ENCODE data around the gene PET117.
"Not testable (repeated sequence)": the region's sequence is repeated elsewhere in the genome, so short reads cannot be mapped to it uniquely, and the experiment has no call there.

Gene PET117, protein sequence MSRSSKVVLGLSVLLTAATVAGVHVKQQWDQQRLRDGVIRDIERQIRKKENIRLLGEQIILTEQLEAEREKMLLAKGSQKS

DNA sequence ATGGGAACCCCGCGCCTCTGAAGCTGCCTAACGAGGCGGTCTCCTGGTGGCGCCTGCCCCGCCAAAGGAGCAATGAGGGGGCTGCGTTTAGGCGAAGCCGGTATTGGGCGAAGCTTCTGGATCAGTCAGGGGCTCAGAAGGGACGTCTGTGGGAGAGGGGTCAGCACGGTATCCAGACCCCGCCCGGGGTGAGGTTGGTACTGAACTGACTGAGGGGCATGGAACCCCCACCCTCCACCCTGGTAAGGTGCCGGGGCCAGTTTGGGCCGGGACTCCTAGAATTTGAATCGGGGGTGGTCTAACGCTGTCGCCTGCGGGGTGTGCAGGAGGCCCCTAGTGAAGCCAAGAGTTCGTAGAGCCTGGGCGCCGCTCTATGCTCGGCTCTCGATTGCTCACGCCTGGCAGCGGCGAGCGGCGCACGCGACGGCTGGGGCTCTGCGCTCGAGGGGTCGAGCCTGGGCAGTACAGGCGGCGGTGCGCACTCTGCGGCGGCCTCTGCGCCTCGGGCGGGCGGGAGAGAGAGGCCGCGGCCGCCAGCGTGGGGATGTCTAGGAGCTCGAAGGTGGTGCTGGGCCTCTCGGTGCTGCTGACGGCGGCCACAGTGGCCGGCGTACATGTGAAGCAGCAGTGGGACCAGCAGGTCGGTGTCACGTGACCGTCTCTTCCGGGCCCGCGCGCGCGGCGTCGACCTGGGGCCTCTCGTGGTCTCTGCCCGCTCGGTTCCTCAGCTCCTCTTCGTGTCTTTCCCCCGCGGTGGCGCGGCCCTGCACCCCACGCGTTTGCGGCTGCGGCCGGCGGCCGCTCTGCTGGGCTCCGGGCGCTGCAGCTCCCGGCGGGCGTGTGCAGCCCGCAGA is at the start of gene PET117, which contains the start of gene KAT14:
Gene PET117 (plus strand): TSS at position 452 of the 854 bp plus-strand sequence. CDS start 93 bp downstream, at position 545.
Gene KAT14 (plus strand): TSS at position 452 of the 854 bp plus-strand sequence. CDS start 4,798 bp downstream, outside the sequence.
- peak; percentile 92 for DNase-seq

- DNase-seq = not testable (repeated sequence)
These were observed 49.4 kb upstream of the PET117 start for GRCh38 chr20:18088298-18088697.

GRCh38 chr20:18088841-18089240 is 48.8 kb upstream of the PET117 start:
- DNase-seq = not testable (repeated sequence)

DNA sequence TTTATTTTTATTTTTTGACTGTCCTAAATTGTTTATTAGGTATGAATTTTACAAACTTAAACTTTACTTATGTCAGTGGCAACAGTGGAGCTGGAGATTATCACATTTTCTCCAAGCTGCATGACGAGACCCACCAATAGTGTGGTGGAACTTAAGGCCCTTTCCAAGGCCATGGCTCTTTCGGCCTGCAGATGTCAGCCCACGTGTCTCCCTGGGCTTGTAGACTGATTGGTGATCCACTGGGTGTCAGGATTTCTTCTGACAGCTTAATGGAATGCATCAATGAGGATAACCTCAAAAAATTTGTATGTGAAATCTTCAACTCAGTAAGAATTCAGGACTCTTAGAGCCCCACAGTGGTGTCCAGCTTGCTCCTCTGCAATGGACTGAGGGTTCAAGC is 47.6 kb upstream of the PET117 start:
- DNase-seq = no peak

DNA sequence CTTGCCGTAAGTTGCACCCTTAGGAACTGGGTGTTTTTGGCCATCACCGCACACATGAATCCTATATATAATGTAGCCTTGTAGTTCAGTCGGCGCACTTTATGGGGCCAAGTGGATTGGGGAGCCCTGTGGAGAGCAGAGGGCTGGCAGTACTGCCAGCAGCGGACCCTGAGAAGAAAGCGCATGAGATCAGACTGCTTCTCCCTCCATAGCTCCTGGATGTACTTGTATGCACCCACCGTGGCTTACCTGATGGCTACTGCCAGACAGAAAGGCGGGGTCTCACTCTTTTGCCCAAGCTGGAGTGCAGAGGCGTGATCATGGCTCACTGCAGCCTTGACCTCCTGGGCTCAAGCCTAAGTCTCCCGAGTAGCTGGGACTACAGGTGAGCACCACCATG is 47.2 kb upstream of the PET117 start:
- DNase-seq = no peak

- no peak for DNase-seq
These were observed 46.0 kb upstream of the PET117 start for GRCh38 chr20:18091623-18092022.

DNA sequence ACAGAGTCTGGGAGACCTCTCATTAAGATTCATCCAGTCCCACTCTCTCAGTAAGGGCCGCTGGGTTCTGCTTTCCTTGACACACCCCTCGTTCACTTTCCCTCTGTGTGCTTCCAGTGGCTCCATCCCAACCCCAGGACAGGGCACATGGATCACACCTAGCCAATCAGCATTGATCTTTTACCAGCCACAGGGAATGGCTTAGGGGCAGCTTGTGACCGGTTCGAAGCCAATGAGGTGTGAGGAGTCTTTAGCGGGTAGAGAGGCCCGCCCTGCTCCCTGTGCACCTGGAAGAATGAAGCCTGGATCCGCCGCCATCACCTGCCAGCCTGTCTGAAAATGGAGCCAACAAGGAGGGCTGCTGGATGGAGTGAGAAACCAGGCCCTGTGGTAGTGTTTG is 44.8 kb upstream of the PET117 start:
- DNase-seq = no peak

DNA sequence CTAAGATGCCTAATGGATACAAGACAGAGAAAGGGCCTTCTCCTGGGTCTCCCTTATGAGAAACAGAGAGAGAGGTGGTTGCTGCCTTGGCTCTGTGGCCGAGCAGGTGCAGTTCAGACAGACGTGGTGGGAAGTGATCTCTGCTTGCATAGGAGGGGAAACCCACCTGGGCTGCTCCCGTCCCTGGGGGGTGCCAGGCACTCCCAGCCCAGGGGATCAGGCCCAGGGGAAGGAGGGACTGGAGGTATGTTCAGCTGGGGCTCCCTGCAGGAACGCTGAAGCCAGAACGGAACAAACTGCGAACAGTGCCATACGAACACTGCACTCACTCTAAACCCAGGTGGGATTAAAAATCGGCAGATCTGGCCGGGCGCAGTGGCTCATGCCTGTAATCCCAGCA is 44.3 kb upstream of the PET117 start:
- no peak for DNase-seq

DNA sequence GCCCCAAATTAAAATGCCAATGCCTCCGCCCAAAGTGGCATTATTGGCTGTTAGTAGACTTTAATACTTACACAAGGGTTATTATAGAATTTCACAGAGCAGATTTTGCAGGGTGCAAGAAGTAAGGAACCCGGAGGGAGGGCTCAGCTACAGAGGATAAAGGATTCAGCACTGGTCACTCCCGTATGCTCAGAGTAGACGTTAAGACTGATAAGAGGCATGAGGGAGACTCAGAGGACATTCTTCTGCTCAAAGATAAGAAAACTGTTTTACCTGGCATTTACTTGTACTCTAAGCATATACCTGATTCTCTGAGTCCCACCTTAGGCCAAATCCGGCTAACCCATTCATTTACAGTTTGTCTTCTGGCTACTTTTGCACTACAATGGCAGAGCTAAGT is 43.5 kb upstream of the PET117 start:
- no peak for DNase-seq

- DNase-seq = not testable (repeated sequence)
These were observed 37.1 kb upstream of the PET117 start for GRCh38 chr20:18100569-18100968.

DNA sequence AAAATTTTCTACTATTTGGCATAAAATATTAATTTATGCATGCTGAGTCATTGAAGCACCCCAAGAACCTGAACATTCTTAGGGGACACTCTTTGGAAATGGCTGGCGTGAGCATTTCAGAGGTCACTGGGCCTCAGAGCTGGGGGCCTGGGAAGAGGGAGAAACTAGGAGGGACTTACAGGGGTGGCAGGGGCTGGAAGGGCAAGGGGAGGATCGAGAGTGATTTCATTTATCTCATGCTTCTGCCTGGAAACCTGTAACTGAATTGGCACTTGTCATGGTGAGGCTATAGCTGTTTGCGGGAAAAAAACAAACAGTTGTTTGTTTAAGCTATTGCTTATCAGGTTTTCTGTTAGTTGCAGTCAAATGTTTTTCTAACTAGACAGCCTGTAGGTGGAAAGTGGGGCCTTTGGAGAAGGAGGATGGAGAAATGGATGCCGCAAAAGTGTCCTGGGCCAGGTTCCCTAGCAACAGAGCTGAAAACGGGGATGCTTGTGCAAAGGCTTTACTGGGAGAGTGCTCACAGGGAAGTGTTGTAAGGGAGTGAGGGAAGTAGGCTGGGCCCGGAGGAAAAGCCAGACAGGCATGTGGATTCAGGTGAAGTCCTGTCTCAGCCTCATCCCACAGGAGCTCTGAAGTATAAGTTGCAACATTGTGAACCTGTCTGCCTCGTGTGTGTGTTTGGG is 36.4 kb upstream of the PET117 start:
- no peak for DNase-seq

GRCh38 chr20:18103497-18103896 is 34.2 kb upstream of the PET117 start:
- DNase-seq = no peak

DNA sequence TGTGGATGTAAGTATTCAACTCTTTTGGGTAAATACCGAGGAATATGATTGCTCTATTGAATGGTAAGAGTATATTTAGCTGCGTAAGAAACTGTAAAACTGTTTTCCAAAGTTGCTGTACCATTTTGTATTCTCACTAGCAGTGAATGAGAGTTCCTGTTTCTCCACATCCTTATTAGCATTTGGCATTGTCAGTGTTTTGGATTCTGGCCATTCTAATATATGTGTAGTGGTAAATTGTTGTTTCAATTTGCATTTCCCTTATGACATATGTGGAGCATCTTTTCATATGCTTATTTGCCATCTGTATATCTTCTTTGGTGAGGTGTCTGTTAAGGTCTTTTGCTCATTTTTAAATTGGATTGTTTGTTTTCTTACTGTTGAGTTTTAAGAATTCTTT is 29.3 kb upstream of the PET117 start:
- DNase-seq = no peak

DNA sequence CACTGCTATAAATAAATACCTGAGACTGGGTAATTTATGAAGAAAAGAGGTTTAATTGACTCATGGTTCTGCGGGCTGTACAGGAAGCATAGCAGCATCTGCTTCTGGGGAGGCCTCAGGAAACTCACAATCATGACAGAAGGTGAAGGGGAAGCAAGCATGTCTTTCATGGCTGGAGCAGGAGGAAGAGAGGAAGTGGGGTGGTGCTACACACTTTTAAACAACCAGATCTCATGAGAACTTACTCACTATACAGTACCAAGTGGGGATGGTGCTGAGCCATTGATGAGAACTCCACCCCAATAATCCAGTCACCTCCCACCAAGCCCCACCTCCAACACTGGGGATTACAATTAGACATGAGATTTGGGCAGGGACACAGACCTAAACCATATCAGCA is 9.1 kb upstream of the PET117 start:
- peak; percentile 42 for DNase-seq

DNA sequence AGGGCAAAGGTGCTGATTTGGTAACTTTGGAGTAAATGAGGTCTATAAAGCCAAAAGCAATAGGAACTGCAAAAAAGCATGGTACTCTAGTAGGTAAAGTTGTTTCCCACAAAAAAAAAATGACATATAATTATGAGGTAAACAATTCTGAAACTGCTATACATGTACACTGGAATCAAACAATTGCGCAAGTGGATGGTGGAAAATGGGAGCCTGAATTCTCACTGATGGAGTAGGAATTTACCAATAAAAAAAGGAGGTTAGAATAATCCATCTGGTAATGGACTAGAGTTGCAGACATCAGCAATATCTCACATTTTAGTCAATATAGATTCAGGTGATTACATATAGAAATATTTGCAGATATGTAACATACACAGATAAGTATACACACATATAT is 5.0 kb upstream of the PET117 start:
- no peak for DNase-seq

- DNase-seq = no peak
These were observed 3.7 kb upstream of the PET117 start for GRCh38 chr20:18133962-18134361.

DNA sequence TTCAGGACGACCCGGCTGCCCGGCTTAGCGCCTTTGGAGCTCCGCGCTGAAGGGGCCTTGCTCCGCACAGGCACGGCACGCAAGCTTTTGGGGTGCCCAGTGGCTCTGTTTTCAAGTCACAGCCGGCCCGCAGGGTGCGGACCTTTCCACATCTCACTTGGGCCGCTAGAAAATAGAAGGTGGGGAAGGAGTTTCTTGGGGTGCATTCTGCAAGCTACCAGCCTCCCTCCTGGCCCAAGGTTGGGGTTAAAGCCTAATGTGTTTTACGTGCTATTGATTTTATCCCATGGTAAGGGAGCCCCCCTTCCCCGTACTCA is 561 bp downstream of the PET117 start:
- no peak for DNase-seq

DNA sequence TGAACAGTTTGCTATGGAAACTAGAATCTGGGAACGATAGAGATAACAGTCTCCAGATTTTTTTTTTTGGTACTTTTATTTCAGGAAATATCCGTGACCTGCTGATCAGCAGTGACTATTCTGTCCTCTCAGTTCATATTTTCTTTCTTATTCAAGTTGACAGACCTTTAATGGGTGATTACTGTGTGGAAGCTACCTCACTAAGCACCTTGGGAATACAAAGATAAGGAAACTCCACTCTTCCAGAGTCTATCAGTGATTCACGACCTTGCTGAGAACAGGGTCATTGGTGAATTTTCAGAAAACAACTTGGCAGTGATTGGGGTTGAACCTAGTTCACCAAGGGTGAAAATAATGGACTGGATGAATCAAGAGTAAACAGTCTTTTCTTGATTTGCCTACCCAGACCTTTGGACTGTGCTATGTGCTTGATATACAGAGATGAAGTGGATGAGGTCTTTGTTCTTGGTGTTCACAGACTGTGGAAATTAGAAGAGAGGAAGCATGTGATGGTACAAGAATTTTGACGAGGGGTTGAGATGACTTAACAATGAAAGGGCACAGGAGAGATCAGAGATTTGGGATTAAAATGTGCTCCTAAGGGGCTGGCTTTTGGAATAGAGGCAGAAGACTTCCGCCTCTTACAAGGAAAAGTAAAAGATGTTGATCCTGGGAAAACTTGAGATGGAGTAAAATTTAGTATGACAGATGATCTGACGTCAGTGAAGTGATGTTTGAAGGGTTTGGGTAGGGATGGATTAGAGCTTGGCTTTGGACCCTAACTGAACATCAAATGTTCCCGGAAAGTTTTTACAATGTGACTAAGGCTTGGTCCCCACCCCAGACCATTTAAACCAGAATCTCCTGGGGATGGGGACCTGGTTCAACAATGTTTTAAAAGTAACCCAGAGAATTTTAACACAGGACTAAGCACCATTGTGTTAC is 1.2 kb downstream of the PET117 start:
- DNase-seq = no peak

DNA sequence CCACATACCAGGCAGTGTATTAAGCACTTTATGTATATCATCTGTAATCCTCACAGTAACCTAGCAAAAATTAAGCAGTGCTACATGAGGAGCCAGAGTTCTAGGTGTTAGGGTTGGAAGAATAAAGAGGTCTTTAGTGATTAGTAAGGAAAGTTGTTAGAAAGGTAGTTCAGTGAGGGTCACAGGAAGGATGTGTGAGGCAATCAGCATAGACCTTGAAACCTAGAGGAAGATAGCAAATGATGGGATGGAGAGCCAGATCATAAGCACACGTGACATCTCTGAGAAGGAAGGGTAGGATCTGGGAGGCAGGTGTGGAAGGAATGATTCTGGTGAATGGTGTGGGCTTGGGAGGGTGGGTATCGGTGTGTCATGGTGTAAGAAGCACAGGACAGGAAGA is 2.2 kb downstream of the PET117 start:
- no peak for DNase-seq

GRCh38 chr20:18144541-18145099 is 7.0 kb downstream of the PET117 start:
- no peak for DNase-seq

GRCh38 chr20:18154342-18154741 is 16.7 kb downstream of the PET117 start:
- DNase-seq = no peak

GRCh38 chr20:18156045-18156444 is 18.4 kb downstream of the PET117 start:
- DNase-seq = no peak

DNA sequence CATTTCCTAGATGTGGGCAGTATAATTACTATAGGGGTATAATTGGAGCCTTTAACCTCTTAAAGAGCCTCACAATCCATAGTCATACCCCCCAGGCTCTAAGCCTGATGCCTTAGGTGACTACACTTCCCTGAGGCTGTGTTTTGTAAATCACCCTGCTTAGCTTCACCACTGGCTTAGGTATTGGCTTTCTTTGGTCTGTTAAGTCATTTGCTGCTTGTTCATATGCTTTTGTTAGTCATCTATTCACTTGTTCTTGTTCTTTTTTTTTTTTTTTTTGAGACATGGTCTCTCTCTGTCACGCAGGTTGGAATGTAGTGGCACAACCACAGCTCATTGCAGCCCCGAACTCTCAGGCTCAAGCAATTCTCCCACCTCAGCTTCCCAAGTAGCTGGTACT is 26.7 kb downstream of the PET117 start:
- no peak for DNase-seq
